ENCODE data around the gene OR2F2. TPM values are rescaled to one million over a fixed set of nuclear protein-coding genes. Genes with fewer than 3 reads are reported as not detected.

OR2F2 gene
- total and polyA plus RNA-seq, 8 donors = not detected

GRCh38 chr7:143906895-143907294 is 28.1 kb upstream of the OR2F2 start:
- no peak overlapping the region for H3K27ac ChIP-seq
- H3K27me3 ChIP-seq = no peaks in the 10 kb centered on the region
- H3K4me3 ChIP-seq = no peak overlapping the region
- intact Hi-C loops (cut with DNase I) = no loop called here
- TF ChIP-seq, protein P1, sequence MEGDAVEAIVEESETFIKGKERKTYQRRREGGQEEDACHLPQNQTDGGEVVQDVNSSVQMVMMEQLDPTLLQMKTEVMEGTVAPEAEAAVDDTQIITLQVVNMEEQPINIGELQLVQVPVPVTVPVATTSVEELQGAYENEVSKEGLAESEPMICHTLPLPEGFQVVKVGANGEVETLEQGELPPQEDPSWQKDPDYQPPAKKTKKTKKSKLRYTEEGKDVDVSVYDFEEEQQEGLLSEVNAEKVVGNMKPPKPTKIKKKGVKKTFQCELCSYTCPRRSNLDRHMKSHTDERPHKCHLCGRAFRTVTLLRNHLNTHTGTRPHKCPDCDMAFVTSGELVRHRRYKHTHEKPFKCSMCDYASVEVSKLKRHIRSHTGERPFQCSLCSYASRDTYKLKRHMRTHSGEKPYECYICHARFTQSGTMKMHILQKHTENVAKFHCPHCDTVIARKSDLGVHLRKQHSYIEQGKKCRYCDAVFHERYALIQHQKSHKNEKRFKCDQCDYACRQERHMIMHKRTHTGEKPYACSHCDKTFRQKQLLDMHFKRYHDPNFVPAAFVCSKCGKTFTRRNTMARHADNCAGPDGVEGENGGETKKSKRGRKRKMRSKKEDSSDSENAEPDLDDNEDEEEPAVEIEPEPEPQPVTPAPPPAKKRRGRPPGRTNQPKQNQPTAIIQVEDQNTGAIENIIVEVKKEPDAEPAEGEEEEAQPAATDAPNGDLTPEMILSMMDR (IDR thresholded peaks at IDR 0.05) = no peak
- H3K36me3 ChIP-seq = no peaks in the 10 kb centered on the region
- H3K4me1 ChIP-seq = peaks cover 0 to 7% of the 10 kb centered on the region in 2 donors
- DNase-seq (no peak), ATAC-seq (no peak)
- H3K9me3 ChIP-seq = no peaks in the 10 kb centered on the region

- no peak for ATAC-seq
- Histone ChIP-seq H3K4me3 (no peak overlapping the region), H3K27ac (no peak overlapping the region), H3K27me3 (no peaks in the 10 kb centered on the region), H3K4me1 (no peaks in the 10 kb centered on the region), H3K9me3 (no peaks in the 10 kb centered on the region), H3K36me3 (no peaks in the 10 kb centered on the region)
- intact Hi-C loops (cut with DNase I) = no loop called here
- TF ChIP-seq, protein P1 (IDR thresholded peaks at IDR 0.05) = no peak
- no peak for DNase-seq
Observed at GRCh38 chr7:143908120-143908519, 26.9 kb upstream of the OR2F2 start.

- intact Hi-C loops (cut with DNase I) = no loop called here
- no peak for DNase-seq
Observed at GRCh38 chr7:143909863-143910262, 25.2 kb upstream of the OR2F2 start.

GRCh38 chr7:143910473-143911248 is 24.4 kb upstream of the OR2F2 start:
- no peaks in the 10 kb centered on the region for H3K36me3 ChIP-seq
- H3K27me3 ChIP-seq = no peaks in the 10 kb centered on the region
- intact Hi-C loops (cut with DNase I) = no loop called here
- DNase-seq (no peak), ATAC-seq (no peak)
- TF ChIP-seq, protein P1 (IDR thresholded peaks at IDR 0.05) = no peak
- no peak overlapping the region for H3K4me3 ChIP-seq
- no peaks in the 10 kb centered on the region for H3K4me1 ChIP-seq
- H3K9me3 ChIP-seq = no peaks in the 10 kb centered on the region
- H3K27ac ChIP-seq = no peak overlapping the region

More at GRCh38 chr7:143909863-143910262, 25.2 kb upstream of the OR2F2 start:
- peak; percentile 31 for ATAC-seq
- TF ChIP-seq, protein P1 (IDR thresholded peaks at IDR 0.05) = no peak
- Histone ChIP-seq H3K27me3 (no peaks in the 10 kb centered on the region), H3K9me3 (no peaks in the 10 kb centered on the region), H3K4me3 (no peak overlapping the region), H3K4me1 (no peaks in the 10 kb centered on the region), H3K27ac (no peak overlapping the region), H3K36me3 (no peaks in the 10 kb centered on the region)

DNA sequence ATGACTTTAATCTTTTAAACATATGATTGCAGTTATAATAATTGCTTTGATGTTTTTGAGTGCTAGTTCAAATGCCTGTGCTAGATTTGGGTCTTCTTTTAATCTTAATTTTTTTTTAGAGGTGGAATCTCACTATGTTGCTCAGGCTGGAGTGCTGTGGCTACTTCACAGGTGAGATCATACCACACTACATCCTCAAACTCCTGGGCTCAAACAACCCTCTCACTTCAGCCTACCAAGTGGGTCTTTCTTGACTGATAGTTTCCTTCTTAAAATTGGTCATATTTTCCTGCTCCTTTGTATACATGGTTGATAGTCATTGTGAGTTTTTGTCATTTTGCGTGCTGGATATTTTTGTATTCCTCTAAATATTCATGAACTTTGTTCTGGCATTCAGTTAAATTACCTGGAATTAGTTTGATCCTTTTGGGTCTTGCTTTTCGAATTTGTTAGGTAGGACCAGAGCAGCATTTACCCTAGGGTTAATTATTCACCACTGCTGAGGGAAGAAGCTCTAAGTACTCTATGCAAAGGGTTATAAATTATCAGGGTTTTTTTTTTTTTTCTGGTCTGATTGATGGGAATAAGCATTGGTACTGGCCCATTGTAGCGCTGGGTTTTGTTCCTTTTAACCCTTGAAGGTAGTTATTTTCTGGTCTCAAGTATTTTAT is 21.0 kb upstream of the OR2F2 start:
- H3K9me3 ChIP-seq = no peaks in the 10 kb centered on the region
- H3K27ac ChIP-seq = no peak overlapping the region
- intact Hi-C loops (cut with DNase I) = no loop called here
- DNase-seq (no peak), ATAC-seq (no peak)
- H3K4me3 ChIP-seq = no peak overlapping the region
- H3K27me3 ChIP-seq = no peaks in the 10 kb centered on the region
- H3K36me3 ChIP-seq = no peaks in the 10 kb centered on the region
- H3K4me1 ChIP-seq = no peaks in the 10 kb centered on the region
- TF ChIP-seq, protein P1 (IDR thresholded peaks at IDR 0.05) = no peak

Data from left lung (tissue), 10 donors.